ENCODE measurements around the gene COL6A1.
A peak's percentile ranks its signal among the peaks of the same experiment; 100 is the strongest.

The COL6A1 gene

GRCh38 chr21:45993210-45994085 is 11.9 kb downstream of the COL6A1 start:
- Histone ChIP-seq H3K9me3 (no peaks in the 10 kb centered on the region), H3K27ac (peak overlapping the region; percentile 73 to 82), H3K4me3 (no peak overlapping the region), H3K4me1 (peaks cover 0 to 28% (median 3%) of the 10 kb centered on the region in 4 donors), H3K36me3 (peaks cover 81 to 100% (median 98%) of the 10 kb centered on the region in 3 donors), H3K27me3 (no peaks in the 10 kb centered on the region)
- intact Hi-C loops (cut with DNase I; ENCODE audit: low total_unique reads): loop anchor here (10.0 kb wide), 1 partner anchor 131 kb away; no protein-coding TSS in a partner anchor
- TF ChIP-seq CTCF (IDR thresholded peaks at IDR 0.05): no peak
- DNase-seq: peak; percentile 51 to 87

- Histone ChIP-seq H3K27ac (peak overlapping the region; percentile 73 to 82), H3K27me3 (no peaks in the 10 kb centered on the region), H3K4me1 (peaks cover 0 to 28% (median 3%) of the 10 kb centered on the region in 4 donors), H3K9me3 (no peaks in the 10 kb centered on the region), H3K36me3 (peaks cover 81 to 100% (median 98%) of the 10 kb centered on the region in 3 donors), H3K4me3 (no peak overlapping the region)
- DNase-seq: peak; percentile 20 to 66
- intact Hi-C loops (cut with DNase I; ENCODE audit: low total_unique reads): loop anchor here (10.0 kb wide), 1 partner anchor 131 kb away; no protein-coding TSS in a partner anchor
- TF ChIP-seq CTCF (IDR thresholded peaks at IDR 0.05): no peak
Observed at GRCh38 chr21:45994086-45994661, 12.6 kb downstream of the COL6A1 start.

GRCh38 chr21:45994759-45995685 is 13.5 kb downstream of the COL6A1 start:
- H3K27ac ChIP-seq: peak overlapping the region; percentile 73 to 82
- H3K4me3 ChIP-seq: no peak overlapping the region
- H3K4me1 ChIP-seq: peaks cover 0 to 28% (median 3%) of the 10 kb centered on the region in 4 donors
- no peaks in the 10 kb centered on the region for H3K9me3 ChIP-seq
- peaks cover 78 to 97% (median 97%) of the 10 kb centered on the region in 3 donors for H3K36me3 ChIP-seq
- no peak for DNase-seq
- H3K27me3 ChIP-seq: no peaks in the 10 kb centered on the region
- intact Hi-C loops (cut with DNase I; ENCODE audit: low total_unique reads): loop anchor here (10.0 kb wide), 1 partner anchor 130 kb away; no protein-coding TSS in a partner anchor
- no peak for TF ChIP-seq CTCF (IDR thresholded peaks at IDR 0.05)

- peak overlapping the region; percentile 73 to 82 for H3K27ac ChIP-seq
- peak in 1 of 2 donors; percentile 65 for DNase-seq
- H3K4me1 ChIP-seq: peaks cover 0 to 28% (median 3%) of the 10 kb centered on the region in 4 donors
- TF ChIP-seq CTCF (IDR thresholded peaks at IDR 0.05): no peak
- peaks cover 76 to 97% (median 97%) of the 10 kb centered on the region in 3 donors for H3K36me3 ChIP-seq
- no peaks in the 10 kb centered on the region for H3K9me3 ChIP-seq
- intact Hi-C loops (cut with DNase I; ENCODE audit: low total_unique reads): loop anchor here (10.0 kb wide), 1 partner anchor 129 kb away; no protein-coding TSS in a partner anchor
- no peak overlapping the region for H3K4me3 ChIP-seq
- no peaks in the 10 kb centered on the region for H3K27me3 ChIP-seq
Observed at GRCh38 chr21:45995686-45996179, 14.2 kb downstream of the COL6A1 start.

Data from tibial artery (tissue), 4 donors.